ENCODE measurements around the gene ADAMTS6. TPM values are rescaled to one million over a fixed set of nuclear protein-coding genes. Genes with fewer than 3 reads are reported as not detected.

Gene ADAMTS6
- total RNA-seq, 1 experiment from 2014 or later, result 7.2 TPM

GRCh38 chr5:65163698-65164097, 318.0 kb downstream of the ADAMTS6 start:
- no peaks in the 10 kb centered on the region for H3K9me3 ChIP-seq (replicated peaks)
- no peak for DNase-seq
- no peak overlapping the region for H3K27ac ChIP-seq

GRCh38 chr5:65161655-65162054, 320.1 kb downstream of the ADAMTS6 start:
- Histone ChIP-seq H3K9me3 (replicated peaks) (no peaks in the 10 kb centered on the region), H3K27me3 (no peaks in the 10 kb centered on the region), H3K4me1 (0 out of 2 replicates have a peak, but pooled peaks cover 3% of the 10 kb centered on the region), H3K27ac (no peak overlapping the region), H3K4me3 (no peak overlapping the region), H3K36me3 (no peaks in the 10 kb centered on the region)
- DNase-seq, result no peak

More at GRCh38 chr5:65163698-65164097, 318.0 kb downstream of the ADAMTS6 start:
- no peaks in the 10 kb centered on the region for H3K27me3 ChIP-seq
- H3K36me3 ChIP-seq, result no peaks in the 10 kb centered on the region
- no peaks in the 10 kb centered on the region for H3K4me1 ChIP-seq
- no peak overlapping the region for H3K4me3 ChIP-seq

GRCh38 chr5:65157906-65158603, 323.7 kb downstream of the ADAMTS6 start:
- H3K9me3 ChIP-seq (replicated peaks), result no peaks in the 10 kb centered on the region
- no peak for DNase-seq
- H3K4me1 ChIP-seq, result 0 out of 2 replicates have a peak, but pooled peaks cover 3% of the 10 kb centered on the region
- H3K27me3 ChIP-seq, result no peaks in the 10 kb centered on the region
- no peak overlapping the region for H3K27ac ChIP-seq
- H3K4me3 ChIP-seq, result no peak overlapping the region
- no peaks in the 10 kb centered on the region for H3K36me3 ChIP-seq

GRCh38 chr5:65156933-65157332, 324.8 kb downstream of the ADAMTS6 start:
- no peak for DNase-seq
- Histone ChIP-seq H3K4me1 (0 out of 2 replicates have a peak, but pooled peaks cover 3% of the 10 kb centered on the region), H3K4me3 (no peak overlapping the region), H3K27ac (no peak overlapping the region), H3K36me3 (no peaks in the 10 kb centered on the region), H3K9me3 (replicated peaks) (no peaks in the 10 kb centered on the region), H3K27me3 (no peaks in the 10 kb centered on the region)

- Histone ChIP-seq H3K4me3 (no peak overlapping the region), H3K27ac (no peak overlapping the region), H3K4me1 (peaks cover 11% of the 10 kb centered on the region), H3K9me3 (replicated peaks) (no peaks in the 10 kb centered on the region), H3K36me3 (no peaks in the 10 kb centered on the region), H3K27me3 (no peaks in the 10 kb centered on the region)
- no peak for DNase-seq
Measured at GRCh38 chr5:65152131-65152530, 329.6 kb downstream of the ADAMTS6 start.

- peaks cover 11% of the 10 kb centered on the region for H3K4me1 ChIP-seq
- H3K4me3 ChIP-seq, result no peak overlapping the region
- H3K27ac ChIP-seq, result no peak overlapping the region
- H3K27me3 ChIP-seq, result no peaks in the 10 kb centered on the region
- no peak for DNase-seq
- H3K36me3 ChIP-seq, result no peaks in the 10 kb centered on the region
- H3K9me3 ChIP-seq (replicated peaks), result no peaks in the 10 kb centered on the region
Measured at GRCh38 chr5:65151614-65152013, 330.1 kb downstream of the ADAMTS6 start.

- Histone ChIP-seq H3K4me1 (peaks cover 14% of the 10 kb centered on the region), H3K27ac (peak overlapping the region; percentile 34), H3K27me3 (no peaks in the 10 kb centered on the region), H3K36me3 (no peaks in the 10 kb centered on the region), H3K4me3 (no peak overlapping the region), H3K9me3 (replicated peaks) (no peaks in the 10 kb centered on the region)
- DNase-seq, result peak; percentile 37 to 70
Measured at GRCh38 chr5:65150599-65151304, 331.0 kb downstream of the ADAMTS6 start.

GRCh38 chr5:65149827-65150226, 331.9 kb downstream of the ADAMTS6 start:
- Histone ChIP-seq H3K27me3 (no peaks in the 10 kb centered on the region), H3K27ac (no peak overlapping the region), H3K4me1 (peaks cover 24% of the 10 kb centered on the region), H3K36me3 (no peaks in the 10 kb centered on the region), H3K9me3 (replicated peaks) (no peaks in the 10 kb centered on the region), H3K4me3 (no peak overlapping the region)
- DNase-seq, result no peak

GRCh38 chr5:65144136-65144871, 337.4 kb downstream of the ADAMTS6 start:
- H3K4me3 ChIP-seq, result no peak overlapping the region
- H3K4me1 ChIP-seq, result peaks cover 58% of the 10 kb centered on the region
- DNase-seq, result peak; percentile 80 to 83
- H3K9me3 ChIP-seq (replicated peaks), result no peaks in the 10 kb centered on the region
- H3K36me3 ChIP-seq, result no peaks in the 10 kb centered on the region
- H3K27ac ChIP-seq, result peak overlapping the region; percentile 89
- no peaks in the 10 kb centered on the region for H3K27me3 ChIP-seq

- H3K36me3 ChIP-seq, result no peaks in the 10 kb centered on the region
- no peaks in the 10 kb centered on the region for H3K9me3 ChIP-seq (replicated peaks)
- no peaks in the 10 kb centered on the region for H3K27me3 ChIP-seq
- DNase-seq, result peak; percentile 77 to 85
- peak overlapping the region; percentile 89 for H3K27ac ChIP-seq
- H3K4me1 ChIP-seq, result peaks cover 58% of the 10 kb centered on the region
- peak overlapping the region; percentile 5; the same call in 1 of the 2 replicates for H3K4me3 ChIP-seq
Measured at GRCh38 chr5:65142511-65143011, 339.2 kb downstream of the ADAMTS6 start.

GRCh38 chr5:65142016-65142415, 339.7 kb downstream of the ADAMTS6 start:
- Histone ChIP-seq H3K27ac (peak overlapping the region; percentile 89), H3K27me3 (no peaks in the 10 kb centered on the region), H3K36me3 (no peaks in the 10 kb centered on the region), H3K4me1 (peaks cover 58% of the 10 kb centered on the region), H3K9me3 (replicated peaks) (no peaks in the 10 kb centered on the region), H3K4me3 (no peak overlapping the region)
- DNase-seq, result peak; percentile 47 to 74

- no peak overlapping the region for H3K4me3 ChIP-seq
- H3K9me3 ChIP-seq (replicated peaks), result no peaks in the 10 kb centered on the region
- DNase-seq, result peak; percentile 56 to 83
- no peaks in the 10 kb centered on the region for H3K27me3 ChIP-seq
- H3K36me3 ChIP-seq, result no peaks in the 10 kb centered on the region
- H3K27ac ChIP-seq, result peak overlapping the region; percentile 89
- peaks cover 58% of the 10 kb centered on the region for H3K4me1 ChIP-seq
Measured at GRCh38 chr5:65141493-65141892, 340.2 kb downstream of the ADAMTS6 start.

GRCh38 chr5:65137631-65138030, 344.1 kb downstream of the ADAMTS6 start:
- Histone ChIP-seq H3K4me3 (no peak overlapping the region), H3K27me3 (no peaks in the 10 kb centered on the region), H3K27ac (no peak overlapping the region), H3K9me3 (replicated peaks) (no peaks in the 10 kb centered on the region), H3K36me3 (no peaks in the 10 kb centered on the region), H3K4me1 (peaks cover 24% of the 10 kb centered on the region)
- DNase-seq, result no peak

- Histone ChIP-seq H3K27me3 (no peaks in the 10 kb centered on the region), H3K27ac (no peak overlapping the region), H3K36me3 (no peaks in the 10 kb centered on the region), H3K4me1 (peaks cover 2% of the 10 kb centered on the region), H3K4me3 (no peak overlapping the region), H3K9me3 (replicated peaks) (no peaks in the 10 kb centered on the region)
- DNase-seq, result no peak
Measured at GRCh38 chr5:65133477-65134110, 348.1 kb downstream of the ADAMTS6 start.

Data from SJCRH30 (cell line).